ENCODE measurements around the gene NT5C. TPM values are rescaled to one million over a fixed set of nuclear protein-coding genes. Genes with fewer than 3 reads are reported as not detected.
A peak's percentile ranks its signal among the peaks of the same experiment; 100 is the strongest.

The NT5C gene
- total RNA-seq, 3 donors from 2014 or later: 79.6 to 106 (median 91.4) TPM

- peak; percentile 83 to 89 for DNase-seq (ENCODE audit: low spot score in 2 of 2)
- intact Hi-C loops (cut with DNase I; ENCODE audit: low total_unique reads): no loop called here
- Histone ChIP-seq H3K4me3 (no peak overlapping the region), H3K36me3 (no peaks in the 10 kb centered on the region), H3K27me3 (no peaks in the 10 kb centered on the region), H3K4me1 (peaks cover 19 to 25% of the 10 kb centered on the region in 2 donors), H3K27ac (peak overlapping the region; percentile 71 to 91), H3K9me3 (no peaks in the 10 kb centered on the region)
- TF ChIP-seq POLR2AphosphoS5 (IDR thresholded peaks at IDR 0.05): peak; percentile 26 to 49 (median 38)
- no peak for TF ChIP-seq CTCF (IDR thresholded peaks at IDR 0.05)
Measured at GRCh38 chr17:75096082-75096625, 35.4 kb downstream of the NT5C start.

GRCh38 chr17:75094871-75095399 lies 36.6 kb downstream of the NT5C start:
- peak overlapping the region; percentile 74 to 91 for H3K27ac ChIP-seq
- no peak for DNase-seq (ENCODE audit: low spot score in 2 of 2)
- H3K27me3 ChIP-seq: no peaks in the 10 kb centered on the region
- H3K9me3 ChIP-seq: no peaks in the 10 kb centered on the region
- TF ChIP-seq POLR2AphosphoS5 (IDR thresholded peaks at IDR 0.05) (no peak), POLR2A (IDR thresholded peaks at IDR 0.05) (no peak)
- no peak overlapping the region for H3K4me3 ChIP-seq
- intact Hi-C loops (cut with DNase I; ENCODE audit: low total_unique reads): no loop called here
- H3K36me3 ChIP-seq: no peaks in the 10 kb centered on the region
- peaks cover 23 to 31% of the 10 kb centered on the region in 2 donors for H3K4me1 ChIP-seq

- Histone ChIP-seq H3K9me3 (no peaks in the 10 kb centered on the region), H3K36me3 (no peaks in the 10 kb centered on the region), H3K4me1 (peaks cover 27 to 38% of the 10 kb centered on the region in 2 donors), H3K27ac (peak overlapping the region; percentile 91 to 96), H3K4me3 (peak overlapping the region in 1 of 3 donors; percentile 22), H3K27me3 (no peaks in the 10 kb centered on the region)
- peak in 1 of 2 donors; percentile 46 for DNase-seq (ENCODE audit: low spot score in 2 of 2)
- TF ChIP-seq POLR2A (IDR thresholded peaks at IDR 0.05) (no peak), POLR2AphosphoS5 (IDR thresholded peaks at IDR 0.05) (no peak), CTCF (IDR thresholded peaks at IDR 0.05) (no peak)
- intact Hi-C loops (cut with DNase I; ENCODE audit: low total_unique reads): no loop called here
Measured at GRCh38 chr17:75093548-75094158, 37.9 kb downstream of the NT5C start.

GRCh38 chr17:75091855-75092327 lies 39.7 kb downstream of the NT5C start:
- intact Hi-C loops (cut with DNase I; ENCODE audit: low total_unique reads): no loop called here
- Histone ChIP-seq H3K4me3 (peak overlapping the region in 1 of 3 donors; percentile 37), H3K27ac (peak overlapping the region; percentile 77 to 91), H3K9me3 (no peaks in the 10 kb centered on the region), H3K27me3 (no peaks in the 10 kb centered on the region), H3K36me3 (no peaks in the 10 kb centered on the region), H3K4me1 (peaks cover 35 to 45% of the 10 kb centered on the region in 2 donors)
- TF ChIP-seq POLR2AphosphoS5 (IDR thresholded peaks at IDR 0.05): no peak
- TF ChIP-seq POLR2A (IDR thresholded peaks at IDR 0.05): no peak
- DNase-seq (ENCODE audit: low spot score in 2 of 2): no peak

- peak overlapping the region; percentile 77 to 91 for H3K27ac ChIP-seq
- H3K4me3 ChIP-seq: peak overlapping the region in 1 of 3 donors; percentile 37
- intact Hi-C loops (cut with DNase I; ENCODE audit: low total_unique reads): no loop called here
- H3K4me1 ChIP-seq: peaks cover 35 to 45% of the 10 kb centered on the region in 2 donors
- no peaks in the 10 kb centered on the region for H3K36me3 ChIP-seq
- H3K27me3 ChIP-seq: no peaks in the 10 kb centered on the region
- no peaks in the 10 kb centered on the region for H3K9me3 ChIP-seq
- no peak for TF ChIP-seq POLR2A (IDR thresholded peaks at IDR 0.05)
- TF ChIP-seq CTCF (IDR thresholded peaks at IDR 0.05): no peak
- TF ChIP-seq POLR2AphosphoS5 (IDR thresholded peaks at IDR 0.05): no peak
- peak in 1 of 2 donors; percentile 47 for DNase-seq (ENCODE audit: low spot score in 2 of 2)
Measured at GRCh38 chr17:75090871-75091854, 40.4 kb downstream of the NT5C start.
